Subcutaneous adipose tissue (tissue), 4 donors: ENCODE measurements around the gene NTF4. TPM values are rescaled to one million over a fixed set of nuclear protein-coding genes. Genes with fewer than 3 reads are reported as not detected.

Experiments used
- CTCF ChIP-seq: fragments of 450-650 bp; IDR thresholded peaks from one replicate; pipeline ENCODE4 v1.5.1; 2016; ENCODE audit warnings: low read depth, mild to moderate bottlenecking, control low read depth, antibody characterized with exemption, moderate library complexity
- total RNA-seq, 4 donors: library from RNA; depleted of rRNA; stranded (reverse); fragments of >200 nt; gene quantifications; one replicate each; pipeline ENCODE4 v1.1.0, GENCODE V29; 2016

Gene NTF4
- total RNA-seq, 4 donors from 2014 or later, result not detected

- TF ChIP-seq CTCF, result no peak
These were observed 45.2 kb downstream of the NTF4 start for GRCh38 chr19:49019242-49019932.

GRCh38 chr19:49017666-49018351, 46.8 kb downstream of the NTF4 start:
- no peak for TF ChIP-seq CTCF

GRCh38 chr19:49017041-49017665, 47.5 kb downstream of the NTF4 start, which contains the start of gene LHB:
TSS of gene LHB (minus strand) at chr19:49017091. CDS start at chr19:49017081, 10 bp downstream.
- TF ChIP-seq CTCF, result no peak

- no peak for TF ChIP-seq CTCF
These were observed 48.4 kb downstream of the NTF4 start for GRCh38 chr19:49016067-49016839.

- TF ChIP-seq CTCF, result no peak
These were observed 49.8 kb downstream of the NTF4 start for GRCh38 chr19:49014870-49015255.

- TF ChIP-seq CTCF, result no peak
These were observed 50.3 kb downstream of the NTF4 start for GRCh38 chr19:49014123-49014869.
